HG02970 (cell line): ENCODE results near the gene DPM3.

Experiments used
- ATAC-seq: cut with Tn5 transposase; IDR thresholded peaks from one replicate; pipeline ENCODE4 v1.9.1; 2021; ENCODE audit warnings: mild to moderate bottlenecking, moderate library complexity, moderate number of reproducible peaks; ENCODE audit not compliant: unreplicated experiment, low FRiP score

Gene DPM3

DNA sequence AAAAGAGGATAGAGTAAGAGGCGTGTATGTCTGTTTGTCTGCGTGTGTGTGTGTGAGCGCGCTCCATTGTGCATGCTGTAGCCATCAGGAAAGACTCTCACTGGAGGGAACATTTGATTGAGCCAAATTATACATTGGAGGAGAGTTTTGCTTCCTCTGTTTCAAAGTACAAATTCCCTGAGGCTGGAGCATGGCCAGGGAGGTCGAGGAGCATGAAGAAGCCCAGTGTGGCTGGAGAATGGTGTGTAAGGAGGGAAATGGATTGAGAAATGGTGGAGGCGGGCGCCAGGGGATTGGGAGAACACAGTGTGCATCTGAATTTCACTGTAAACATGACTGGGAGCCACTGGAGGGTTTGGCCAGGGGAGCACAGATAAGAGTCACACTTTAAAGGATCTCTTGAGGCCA lies 34.7 kb downstream of the DPM3 start:
- ATAC-seq, result no peak

DNA sequence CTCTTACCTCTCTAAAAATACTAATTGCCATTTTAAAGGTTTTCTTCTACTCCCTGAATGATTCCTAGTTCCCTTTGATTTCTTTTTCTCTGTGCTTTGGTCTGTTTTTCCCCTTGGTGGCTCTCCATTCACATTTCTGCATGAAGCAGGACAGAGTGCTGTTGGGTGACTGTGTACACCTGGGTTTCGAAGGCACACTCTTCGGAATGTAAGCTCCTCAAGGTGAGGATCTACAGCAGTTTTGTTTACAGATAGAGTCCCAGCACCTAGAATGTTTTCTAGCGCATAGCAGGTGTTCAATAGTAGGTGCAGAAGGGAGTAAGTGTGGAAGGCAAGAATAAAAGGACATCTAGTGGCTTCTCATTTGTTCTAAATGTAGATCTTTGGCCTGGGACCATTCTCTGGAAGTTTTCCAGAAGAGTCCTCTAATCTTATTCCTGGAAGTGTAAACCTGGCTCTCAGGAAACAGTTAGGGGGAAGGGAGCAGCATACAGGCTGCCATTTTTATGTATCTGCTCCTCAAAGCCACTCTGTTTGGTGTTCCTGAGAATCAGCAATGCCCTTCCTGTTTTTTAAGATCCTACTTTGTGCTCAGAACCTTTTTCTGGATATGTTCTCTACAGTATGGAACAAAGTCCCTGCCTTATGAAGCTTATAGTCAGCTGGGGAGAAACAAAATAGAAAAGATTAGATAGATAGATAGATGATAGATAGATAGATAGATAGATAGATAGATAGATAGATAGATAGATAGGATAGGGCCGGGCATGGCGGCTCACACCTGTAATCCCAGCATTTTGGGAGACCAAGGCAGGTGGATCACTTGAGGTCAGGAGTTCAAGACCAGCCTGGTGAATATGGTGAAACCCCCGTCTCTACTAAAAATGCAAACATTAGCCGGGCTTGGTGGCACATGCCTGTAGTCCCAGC lies 35.5 kb downstream of the DPM3 start:
- ATAC-seq, result no peak

DNA sequence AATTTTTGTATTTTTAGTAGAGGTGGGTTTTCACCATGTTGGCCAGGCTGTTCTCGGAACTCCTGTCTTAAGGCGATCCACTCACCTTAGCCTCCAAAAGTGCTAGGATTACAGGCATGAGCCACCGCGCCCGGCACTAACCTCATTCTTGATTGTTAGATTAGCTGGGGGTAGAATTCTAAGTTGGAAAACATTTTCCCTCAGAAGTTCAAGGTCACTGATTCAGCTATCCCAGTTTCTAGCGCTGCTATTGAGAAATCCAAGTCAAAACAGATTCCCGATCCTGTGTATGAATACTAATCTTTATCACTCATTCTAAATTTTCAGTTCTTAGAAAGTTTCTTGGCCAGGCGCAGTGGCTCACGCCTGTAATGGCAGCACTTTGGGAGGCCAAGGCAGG lies 37.0 kb downstream of the DPM3 start:
- no peak for ATAC-seq

DNA sequence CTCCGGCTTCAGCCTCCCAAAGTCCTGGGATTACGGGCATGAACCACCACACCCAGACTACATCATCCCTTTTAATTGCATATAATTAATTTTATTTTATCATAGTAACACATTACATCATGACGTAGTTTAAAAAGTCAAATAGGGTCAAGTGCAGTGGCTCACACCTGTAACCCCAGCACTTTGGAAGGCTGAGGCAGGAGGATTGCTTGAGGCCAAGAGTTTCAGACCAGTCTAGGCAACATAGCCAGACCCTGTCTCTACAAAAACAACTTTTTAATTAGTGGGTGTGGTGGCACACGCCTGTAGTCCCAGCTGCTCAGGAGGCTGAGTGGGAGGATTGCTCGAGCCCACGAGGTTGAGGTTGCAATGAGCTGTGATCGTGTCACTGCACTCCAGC lies 41.0 kb downstream of the DPM3 start:
- ATAC-seq, result no peak

DNA sequence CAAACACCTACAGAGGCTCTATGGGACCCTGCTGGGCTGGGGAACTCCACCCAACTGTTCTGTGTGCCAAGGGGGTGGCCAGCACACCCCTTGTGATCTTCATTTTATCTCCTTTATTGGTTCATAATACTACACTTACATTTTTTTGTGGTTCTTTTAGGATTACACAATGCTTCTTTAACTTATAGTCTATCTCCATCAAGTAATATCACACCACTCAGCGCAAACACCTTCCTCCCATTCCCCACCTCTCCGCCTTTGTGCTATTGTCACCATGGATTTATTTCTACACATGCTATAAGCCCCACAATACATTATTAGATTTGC lies 45.7 kb downstream of the DPM3 start:
- no peak for ATAC-seq

DNA sequence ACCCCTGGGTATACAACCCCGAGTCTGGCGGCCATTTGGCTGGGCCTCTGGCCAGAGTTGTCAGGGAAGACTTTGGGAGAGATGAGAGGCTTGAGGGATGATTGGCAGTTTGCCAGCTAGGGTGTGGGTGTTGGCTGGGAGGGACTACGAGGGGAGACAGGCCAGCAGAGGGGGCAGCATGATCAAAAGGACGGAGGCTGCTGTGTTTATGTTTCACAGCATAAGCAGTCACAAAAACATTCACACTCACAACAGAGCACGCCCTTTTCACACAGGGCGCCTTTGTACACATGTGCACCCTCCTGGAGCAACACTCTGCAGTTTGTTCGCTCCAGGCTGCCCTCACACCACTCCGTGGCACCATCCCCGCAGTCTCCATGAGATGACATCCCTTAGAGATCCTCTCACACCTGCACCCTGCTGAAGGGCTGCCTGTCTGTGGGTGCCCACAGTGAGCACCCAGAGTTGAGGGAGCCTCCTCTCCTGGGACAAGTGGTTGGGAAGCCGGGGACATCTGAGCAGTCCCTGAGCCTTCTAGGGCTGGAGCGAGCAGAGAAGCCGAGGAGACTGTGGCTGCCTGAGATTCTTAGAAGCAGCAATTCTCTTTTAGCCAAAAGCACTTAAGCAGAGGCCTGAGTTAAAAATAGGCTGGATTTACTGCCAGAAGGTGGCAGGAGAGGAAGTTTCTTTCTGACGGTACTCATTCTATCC lies 46.3 kb downstream of the DPM3 start:
- no peak for ATAC-seq

DNA sequence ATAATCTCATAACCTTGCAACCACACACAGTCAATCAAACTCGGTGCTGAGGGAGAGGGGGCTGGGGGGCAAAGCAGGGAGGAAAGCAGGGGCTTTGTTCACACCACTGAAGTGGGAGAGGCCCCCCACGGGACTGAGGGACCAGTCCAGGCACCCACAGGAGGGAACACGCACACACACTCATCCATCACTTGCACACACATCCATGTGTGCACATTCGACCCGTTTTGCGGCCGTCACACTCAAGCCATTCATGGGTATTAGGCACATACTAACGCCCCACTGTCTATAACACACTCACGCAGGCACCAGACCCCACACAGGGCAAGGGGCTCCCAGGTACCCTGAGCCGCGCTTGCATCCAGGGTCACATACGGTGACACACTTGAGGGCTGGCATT lies 47.7 kb downstream of the DPM3 start:
- no peak for ATAC-seq

DNA sequence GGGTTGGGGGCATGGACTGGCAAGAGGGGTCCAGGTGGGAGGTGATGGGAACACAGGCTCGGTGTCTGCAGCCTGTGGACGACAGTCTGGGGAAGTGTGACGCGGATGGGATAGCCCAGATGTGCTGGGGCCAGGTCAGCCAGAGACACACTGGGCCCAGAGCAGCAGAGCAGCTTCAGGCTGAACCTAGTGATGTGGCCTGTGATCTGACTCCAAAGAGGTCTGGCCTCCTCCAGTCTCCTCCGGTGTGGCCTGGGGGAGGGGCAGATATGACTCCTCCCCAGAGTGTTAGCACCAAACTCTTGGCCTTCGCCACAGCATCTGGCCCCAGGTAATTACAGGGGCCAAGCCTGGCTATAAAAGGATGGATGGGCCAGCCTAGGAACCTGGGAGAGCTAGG lies 48.2 kb downstream of the DPM3 start:
- no peak for ATAC-seq

DNA sequence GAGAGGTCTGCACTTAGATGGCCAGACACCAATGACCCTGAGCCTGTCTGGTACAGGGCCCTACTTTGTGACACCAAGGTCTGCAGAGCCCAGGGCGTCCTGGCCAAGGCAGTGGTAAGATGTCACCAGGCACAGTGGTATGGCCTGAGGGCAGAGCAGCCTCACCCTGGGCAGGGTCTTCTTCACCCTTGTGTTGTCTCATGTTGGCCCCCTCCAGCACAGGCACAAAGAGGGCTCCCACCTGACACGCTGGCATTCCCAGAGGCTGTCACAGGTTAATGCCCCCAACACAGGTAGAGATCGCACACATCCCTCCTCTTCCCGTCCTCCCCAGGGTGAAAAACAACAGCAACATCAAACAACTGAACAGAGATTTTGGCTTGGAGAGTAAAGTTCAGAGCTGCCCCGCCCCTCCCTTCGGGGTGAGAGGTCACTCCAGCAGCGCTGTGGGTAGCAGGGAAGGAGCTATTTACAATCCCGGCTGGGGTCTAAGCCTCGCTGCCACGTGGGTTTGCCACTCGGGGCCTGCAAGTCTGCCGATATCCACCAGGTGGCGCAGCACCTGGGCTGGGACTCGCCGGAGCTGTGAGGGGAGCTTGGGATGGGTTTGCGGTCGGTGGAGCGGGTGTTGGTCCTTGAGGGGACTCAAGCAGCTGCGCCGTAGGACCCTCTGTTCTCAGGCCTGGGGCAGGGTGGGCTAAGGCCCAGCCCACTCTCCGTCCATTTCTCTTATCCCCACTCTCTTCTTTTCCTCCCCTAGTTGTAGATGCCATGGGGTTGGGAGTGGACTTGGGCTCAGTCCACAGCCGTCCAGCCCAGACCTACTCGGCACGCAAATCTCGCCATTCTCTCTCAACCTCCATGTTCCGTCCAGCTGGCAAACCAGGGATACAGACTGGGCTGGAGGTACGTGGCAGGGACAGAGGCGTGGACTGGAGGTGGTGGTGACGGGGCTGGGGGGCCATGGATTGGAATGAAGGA lies 49.0 kb downstream of the DPM3 start:
- ATAC-seq, result no peak
